ENCODE results near the gene CCNDBP1. TPM values are rescaled to one million over a fixed set of nuclear protein-coding genes. Genes with fewer than 3 reads are reported as not detected.
A peak's percentile ranks its signal among the peaks of the same experiment; 100 is the strongest.
"Not testable (repeated sequence)": the region's sequence is repeated elsewhere in the genome, so short reads cannot be mapped to it uniquely, and the experiment has no call there.

Gene CCNDBP1
- total RNA-seq: 10 to 100 TPM; 21.2 to 62.7 (median 33.3) TPM

GRCh38 chr15:43185157-43186002 is at the start of gene CCNDBP1:
CCNDBP1 (plus strand) TSS chr15:43185403; CDS start chr15:43185499, 96 bp downstream.
- H3K4me1 ChIP-seq (replicated peaks in 1 of 2): peaks cover 0 to 10% of the 10 kb centered on the region in 2 donors
- in situ Hi-C loops (cut with MboI; ENCODE audit: low pct_unique_long_range_greater_than_20kb in 2 of 9, low sequenced_read_pairs in 9 of 9, unreplicated experiment in 9 of 9): loop anchor here in 2 of 9 experiments (25.0 kb wide), 1 partner anchor 102 kb away; no protein-coding TSS in a partner anchor
- ATAC-seq (replicated peaks in 6 of 8): peak; percentile 92 to 97 (median 95)
- H3K4me3 ChIP-seq: peak within 1 kb of the TSS; percentile 46 to 67 (median 58)
- 0 to 4% methylated on average over 4 to 11 of the region's 69 CpGs; no CpG with 5 or more reads in 8 of the 10 experiments for WGBS, 10 experiments
- peak within 1 kb of the TSS; percentile 45 to 87 for H3K27ac ChIP-seq

- H3K4me1 ChIP-seq (replicated peaks in 1 of 2): no peaks in the 10 kb centered on the region
- no peak for ATAC-seq (replicated peaks in 6 of 8)
- WGBS, 10 experiments: 60 to 100% (median 80%) methylated on average over 1 to 4 of the region's 4 CpGs; no CpG with 5 or more reads in 1 of the 10 experiments
These were observed 41.8 kb upstream of the CCNDBP1 start for GRCh38 chr15:43143203-43143941.

GRCh38 chr15:43144512-43144911 is 40.7 kb upstream of the CCNDBP1 start:
- H3K4me3 ChIP-seq: no peak overlapping the region
- in situ Hi-C loops (cut with MboI; ENCODE audit: low pct_unique_long_range_greater_than_20kb in 2 of 9, low sequenced_read_pairs in 9 of 9, unreplicated experiment in 9 of 9): no loop called here
- no peak overlapping the region for H3K27ac ChIP-seq
- no peaks in the 10 kb centered on the region for H3K4me1 ChIP-seq (replicated peaks in 1 of 2)
- ATAC-seq (replicated peaks in 6 of 8): no peak

More at GRCh38 chr15:43143203-43143941, 41.8 kb upstream of the CCNDBP1 start:
- no peak overlapping the region for H3K27ac ChIP-seq
- H3K4me3 ChIP-seq: no peak overlapping the region
- in situ Hi-C loops (cut with MboI; ENCODE audit: low pct_unique_long_range_greater_than_20kb in 2 of 9, low sequenced_read_pairs in 9 of 9, unreplicated experiment in 9 of 9): no loop called here

GRCh38 chr15:43146184-43146583 is 39.0 kb upstream of the CCNDBP1 start:
- H3K4me1 ChIP-seq (replicated peaks in 1 of 2): no peaks in the 10 kb centered on the region
- no peak for ATAC-seq (replicated peaks in 6 of 8)
- in situ Hi-C loops (cut with MboI; ENCODE audit: low pct_unique_long_range_greater_than_20kb in 2 of 9, low sequenced_read_pairs in 9 of 9, unreplicated experiment in 9 of 9): no loop called here
- no peak overlapping the region for H3K27ac ChIP-seq
- no peak overlapping the region for H3K4me3 ChIP-seq
- WGBS, 10 experiments: 73 to 100% (median 92%) methylated on average over 2 to 5 of the region's 5 CpGs; no CpG with 5 or more reads in 1 of the 10 experiments

GRCh38 chr15:43150191-43150929 is 34.8 kb upstream of the CCNDBP1 start:
- in situ Hi-C loops (cut with MboI; ENCODE audit: low pct_unique_long_range_greater_than_20kb in 2 of 9, low sequenced_read_pairs in 9 of 9, unreplicated experiment in 9 of 9): no loop called here
- no peaks in the 10 kb centered on the region for H3K4me1 ChIP-seq (replicated peaks in 1 of 2)
- 1 to 100% (median 69%) methylated on average over 3 to 5 of the region's 5 CpGs; no CpG with 5 or more reads in 2 of the 10 experiments for WGBS, 10 experiments
- no peak overlapping the region for H3K27ac ChIP-seq
- no peak overlapping the region for H3K4me3 ChIP-seq
- peak in 2 of 8 experiments; percentile 95 to 96 for ATAC-seq (replicated peaks in 6 of 8)

- ATAC-seq (replicated peaks in 6 of 8): no peak
- 93 to 100% (median 100%) methylated on average over 1 to 2 of the region's 2 CpGs; no CpG with 5 or more reads in 3 of the 10 experiments for WGBS, 10 experiments
- in situ Hi-C loops (cut with MboI; ENCODE audit: low pct_unique_long_range_greater_than_20kb in 2 of 9, low sequenced_read_pairs in 9 of 9, unreplicated experiment in 9 of 9): no loop called here
These were observed 33.5 kb upstream of the CCNDBP1 start for GRCh38 chr15:43151688-43152087.

GRCh38 chr15:43153269-43153668 is 31.9 kb upstream of the CCNDBP1 start:
- in situ Hi-C loops (cut with MboI; ENCODE audit: low pct_unique_long_range_greater_than_20kb in 2 of 9, low sequenced_read_pairs in 9 of 9, unreplicated experiment in 9 of 9): no loop called here
- no peak overlapping the region for H3K4me3 ChIP-seq
- no peaks in the 10 kb centered on the region for H3K4me1 ChIP-seq (replicated peaks in 1 of 2)
- ATAC-seq (replicated peaks in 6 of 8): no peak
- H3K27ac ChIP-seq: no peak overlapping the region

More at GRCh38 chr15:43151688-43152087, 33.5 kb upstream of the CCNDBP1 start:
- Histone ChIP-seq H3K4me3 (no peak overlapping the region), H3K4me1 (replicated peaks in 1 of 2) (no peaks in the 10 kb centered on the region), H3K27ac (no peak overlapping the region)

GRCh38 chr15:43165801-43166325 is 19.3 kb upstream of the CCNDBP1 start:
- 100% methylated on average over 1 of the region's 2 CpGs; no CpG with 5 or more reads in 8 of the 10 experiments for WGBS, 10 experiments
- H3K27ac ChIP-seq: no peak overlapping the region
- no peak for ATAC-seq (replicated peaks in 6 of 8)

GRCh38 chr15:43167261-43167660 is 17.9 kb upstream of the CCNDBP1 start:
- in situ Hi-C loops (cut with MboI; ENCODE audit: low pct_unique_long_range_greater_than_20kb in 2 of 9, low sequenced_read_pairs in 9 of 9, unreplicated experiment in 9 of 9); H3K27ac ChIP-seq; ATAC-seq (replicated peaks in 6 of 8); H3K4me3 ChIP-seq; H3K4me1 ChIP-seq (replicated peaks in 1 of 2): not testable (repeated sequence)
- no CpG with 5 or more reads among the region's 28 CpGs for WGBS, 10 experiments

More at GRCh38 chr15:43165801-43166325, 19.3 kb upstream of the CCNDBP1 start:
- in situ Hi-C loops (cut with MboI; ENCODE audit: low pct_unique_long_range_greater_than_20kb in 2 of 9, low sequenced_read_pairs in 9 of 9, unreplicated experiment in 9 of 9): no loop called here
- H3K4me1 ChIP-seq (replicated peaks in 1 of 2): no peaks in the 10 kb centered on the region
- H3K4me3 ChIP-seq: no peak overlapping the region

- Histone ChIP-seq H3K4me3 (no peak overlapping the region), H3K27ac (no peak overlapping the region), H3K4me1 (replicated peaks in 1 of 2) (no peaks in the 10 kb centered on the region)
- peak in 2 of 8 experiments; percentile 38 to 44 for ATAC-seq (replicated peaks in 6 of 8)
- WGBS, 10 experiments: 40 to 100% (median 100%) methylated on average over 1 to 2 of the region's 2 CpGs; no CpG with 5 or more reads in 7 of the 10 experiments
- in situ Hi-C loops (cut with MboI; ENCODE audit: low pct_unique_long_range_greater_than_20kb in 2 of 9, low sequenced_read_pairs in 9 of 9, unreplicated experiment in 9 of 9): no loop called here
These were observed 16.8 kb upstream of the CCNDBP1 start for GRCh38 chr15:43168192-43169107.

GRCh38 chr15:43169888-43170287 is 15.3 kb upstream of the CCNDBP1 start:
- no peak overlapping the region for H3K27ac ChIP-seq
- ATAC-seq (replicated peaks in 6 of 8): no peak
- H3K4me1 ChIP-seq (replicated peaks in 1 of 2): no peaks in the 10 kb centered on the region
- in situ Hi-C loops (cut with MboI; ENCODE audit: low pct_unique_long_range_greater_than_20kb in 2 of 9, low sequenced_read_pairs in 9 of 9, unreplicated experiment in 9 of 9): no loop called here
- 76 to 96% (median 93%) methylated on average over 2 to 4 of the region's 4 CpGs; no CpG with 5 or more reads in 1 of the 10 experiments for WGBS, 10 experiments
- no peak overlapping the region for H3K4me3 ChIP-seq

All from motor neuron (in vitro differentiated cells).